ENCODE results near the gene JADE2.
"Not testable (repeated sequence)": the region's sequence is repeated elsewhere in the genome, so short reads cannot be mapped to it uniquely, and the experiment has no call there.

JADE2 gene

DNA sequence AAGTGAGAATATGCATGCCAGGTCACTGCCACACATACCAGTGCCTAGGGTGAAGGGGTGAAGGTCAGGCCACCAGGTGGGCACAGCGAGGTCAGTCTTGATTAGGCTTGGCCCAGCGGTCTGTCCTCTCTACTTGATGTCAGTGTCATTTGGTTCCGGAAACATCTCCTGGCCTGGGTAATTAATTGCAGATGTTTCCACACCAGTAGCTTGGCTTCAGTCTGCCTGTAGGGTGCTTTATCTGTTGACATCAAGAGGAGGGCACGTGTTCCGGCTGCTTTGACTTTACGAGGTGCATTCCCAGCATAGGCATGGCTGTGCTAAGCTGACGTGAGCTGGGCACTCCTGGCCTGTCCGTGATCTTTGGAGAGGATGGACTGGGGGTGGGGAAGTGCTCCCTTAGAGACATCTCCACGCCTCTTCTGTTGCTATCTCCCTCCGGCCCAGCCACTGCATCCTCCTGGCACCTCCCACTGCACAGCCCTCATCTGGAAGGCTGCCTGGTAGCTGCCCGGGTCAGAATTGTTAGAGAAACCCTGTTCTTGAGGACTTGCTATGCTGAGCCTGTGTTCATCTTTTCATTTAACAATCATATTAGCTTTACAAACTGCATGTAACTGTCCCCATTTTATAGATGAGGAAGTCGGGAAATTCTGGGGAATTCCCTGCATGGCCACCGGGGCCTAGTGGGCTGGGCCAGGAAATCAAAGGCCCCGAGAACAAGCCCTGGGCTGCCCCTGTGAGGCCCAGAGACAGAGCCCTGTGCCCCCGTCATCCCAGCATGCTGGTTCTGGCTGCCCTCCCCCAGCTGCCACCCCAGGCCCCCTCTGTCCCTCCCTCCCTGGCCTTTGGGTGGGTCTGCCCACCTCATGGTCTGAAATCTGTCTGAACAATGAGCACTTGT is 29.1 kb downstream of the JADE2 start:
- TF ChIP-seq, protein P1, sequence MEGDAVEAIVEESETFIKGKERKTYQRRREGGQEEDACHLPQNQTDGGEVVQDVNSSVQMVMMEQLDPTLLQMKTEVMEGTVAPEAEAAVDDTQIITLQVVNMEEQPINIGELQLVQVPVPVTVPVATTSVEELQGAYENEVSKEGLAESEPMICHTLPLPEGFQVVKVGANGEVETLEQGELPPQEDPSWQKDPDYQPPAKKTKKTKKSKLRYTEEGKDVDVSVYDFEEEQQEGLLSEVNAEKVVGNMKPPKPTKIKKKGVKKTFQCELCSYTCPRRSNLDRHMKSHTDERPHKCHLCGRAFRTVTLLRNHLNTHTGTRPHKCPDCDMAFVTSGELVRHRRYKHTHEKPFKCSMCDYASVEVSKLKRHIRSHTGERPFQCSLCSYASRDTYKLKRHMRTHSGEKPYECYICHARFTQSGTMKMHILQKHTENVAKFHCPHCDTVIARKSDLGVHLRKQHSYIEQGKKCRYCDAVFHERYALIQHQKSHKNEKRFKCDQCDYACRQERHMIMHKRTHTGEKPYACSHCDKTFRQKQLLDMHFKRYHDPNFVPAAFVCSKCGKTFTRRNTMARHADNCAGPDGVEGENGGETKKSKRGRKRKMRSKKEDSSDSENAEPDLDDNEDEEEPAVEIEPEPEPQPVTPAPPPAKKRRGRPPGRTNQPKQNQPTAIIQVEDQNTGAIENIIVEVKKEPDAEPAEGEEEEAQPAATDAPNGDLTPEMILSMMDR (conservative IDR thresholded peaks at IDR 0.05; ENCODE audit: low read length): peak; percentile 39
- H3K4me3 ChIP-seq (ENCODE audit: low read length): no peak overlapping the region
- DNase-seq (ENCODE audit: low read depth): peak; percentile 96

DNA sequence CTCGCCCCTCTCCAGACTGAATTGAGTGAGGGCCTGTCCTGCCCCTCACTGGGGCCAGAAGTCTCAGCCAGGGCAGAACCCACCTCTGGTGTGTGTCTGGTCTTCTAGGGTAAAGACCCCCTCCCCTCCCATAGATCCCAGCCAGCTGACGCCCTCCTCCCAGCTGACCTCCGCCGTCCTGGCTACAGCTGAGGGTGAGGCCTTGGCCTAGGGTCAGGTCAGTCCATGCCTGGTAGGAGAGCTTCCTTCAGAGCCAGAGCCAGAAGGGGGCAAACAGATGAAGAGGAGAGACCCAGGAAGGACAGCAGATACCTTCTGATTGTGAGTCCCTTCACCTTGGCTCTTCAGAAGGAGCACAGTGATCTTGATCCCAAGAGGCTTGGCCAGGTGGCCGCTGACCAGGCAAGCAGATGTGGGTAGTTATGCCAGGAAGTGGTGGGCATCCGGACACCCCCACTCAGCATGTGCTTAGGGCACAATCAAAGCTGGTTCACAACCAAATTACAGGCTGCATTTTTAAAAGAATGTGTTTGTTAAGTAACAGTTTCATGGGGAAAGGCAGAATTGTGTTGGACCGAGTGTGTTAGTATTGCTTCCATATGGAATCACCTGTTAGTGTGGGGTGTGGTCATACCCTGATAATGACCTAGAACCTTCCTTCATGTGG is 29.9 kb downstream of the JADE2 start:
- DNase-seq (ENCODE audit: low read depth): no peak
- TF ChIP-seq, protein P1 (conservative IDR thresholded peaks at IDR 0.05; ENCODE audit: low read length): no peak
- H3K4me3 ChIP-seq (ENCODE audit: low read length): no peak overlapping the region

DNA sequence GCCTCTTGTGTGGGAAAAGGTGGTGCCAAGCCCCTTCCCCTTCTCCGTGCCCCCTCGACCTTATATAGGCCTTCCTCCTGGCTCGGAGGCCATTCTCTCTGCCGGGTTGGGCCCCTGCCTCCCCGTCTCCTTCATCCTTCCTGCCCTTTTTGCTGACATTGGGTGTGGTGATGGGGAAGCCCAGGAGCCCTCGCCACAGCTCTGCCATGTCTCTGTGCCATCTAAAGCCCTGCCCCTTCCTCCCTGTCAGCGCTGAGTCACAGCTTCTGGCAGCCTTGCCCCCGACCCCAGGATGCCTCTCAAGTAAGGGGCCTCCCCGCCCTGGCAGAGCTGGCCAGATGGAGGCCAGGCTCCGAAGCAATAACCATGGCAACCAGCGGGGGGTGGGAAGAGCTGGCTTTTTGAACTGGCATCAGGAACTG is 30.4 kb downstream of the JADE2 start:
- TF ChIP-seq, protein P1 (conservative IDR thresholded peaks at IDR 0.05; ENCODE audit: low read length): no peak

DNA sequence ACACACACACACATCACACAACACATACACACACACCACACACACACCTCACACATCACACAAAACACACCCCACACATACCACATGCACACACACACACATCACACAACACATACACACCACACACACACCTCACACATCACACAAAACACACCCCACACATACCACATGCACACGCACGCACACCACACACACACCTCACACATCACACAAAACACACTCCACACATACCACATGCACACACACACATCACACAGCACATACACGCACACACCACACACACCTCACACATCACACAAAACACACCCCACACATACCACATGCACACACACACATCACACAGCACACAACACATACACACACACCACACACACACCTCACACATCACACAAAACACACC is 31.1 kb downstream of the JADE2 start:
- not testable (repeated sequence) for DNase-seq (ENCODE audit: low read depth)

More for the DNA sequence above, 30.4 kb downstream of the JADE2 start:
- peak; percentile 72 for DNase-seq (ENCODE audit: low read depth)
- no peak overlapping the region for H3K4me3 ChIP-seq (ENCODE audit: low read length)

DNA sequence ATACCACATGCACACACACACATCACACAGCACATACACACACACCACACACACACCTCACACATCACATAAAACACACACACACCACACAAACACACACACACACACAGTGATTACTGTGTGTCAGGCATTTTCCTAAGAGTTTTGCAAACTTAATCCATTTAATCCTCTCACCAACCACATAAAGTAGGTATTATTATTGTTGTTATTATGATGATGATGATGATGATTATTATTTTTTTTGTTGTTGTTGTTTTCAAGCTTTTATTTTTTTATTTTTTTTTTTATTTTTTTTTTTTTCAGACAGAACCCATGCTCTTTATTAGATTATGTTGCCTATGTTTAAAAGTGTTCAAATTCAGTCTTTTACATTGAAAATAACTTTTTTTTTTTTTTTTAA is 31.5 kb downstream of the JADE2 start:
- no peak for DNase-seq (ENCODE audit: low read depth)
- H3K4me3 ChIP-seq (ENCODE audit: low read length): no peak overlapping the region
- TF ChIP-seq, protein P1 (conservative IDR thresholded peaks at IDR 0.05; ENCODE audit: low read length): no peak

More for the DNA sequence above, 31.1 kb downstream of the JADE2 start:
- not testable (repeated sequence) for H3K4me3 ChIP-seq (ENCODE audit: low read length)

DNA sequence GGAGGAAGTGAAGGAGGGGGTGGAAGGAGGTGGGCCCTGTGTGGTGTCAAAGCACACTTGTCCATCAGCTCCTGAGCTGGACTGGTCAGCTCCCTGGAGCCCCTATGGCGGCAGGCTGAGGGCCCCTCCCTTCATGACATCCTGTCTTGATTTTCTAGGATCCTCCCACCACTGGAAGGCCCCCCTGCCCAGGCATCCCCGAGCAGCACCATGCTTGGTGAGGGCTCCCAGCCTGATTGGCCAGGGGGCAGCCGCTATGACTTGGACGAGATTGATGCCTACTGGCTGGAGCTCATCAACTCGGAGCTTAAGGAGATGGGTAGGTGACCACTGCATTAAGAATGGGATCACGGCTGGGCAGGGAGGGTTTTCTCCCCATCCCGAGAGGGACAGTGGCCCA is 34.2 kb downstream of the JADE2 start:
- no peak for DNase-seq (ENCODE audit: low read depth)
- TF ChIP-seq, protein P1 (conservative IDR thresholded peaks at IDR 0.05; ENCODE audit: low read length): no peak
- no peak overlapping the region for H3K4me3 ChIP-seq (ENCODE audit: low read length)

DNA sequence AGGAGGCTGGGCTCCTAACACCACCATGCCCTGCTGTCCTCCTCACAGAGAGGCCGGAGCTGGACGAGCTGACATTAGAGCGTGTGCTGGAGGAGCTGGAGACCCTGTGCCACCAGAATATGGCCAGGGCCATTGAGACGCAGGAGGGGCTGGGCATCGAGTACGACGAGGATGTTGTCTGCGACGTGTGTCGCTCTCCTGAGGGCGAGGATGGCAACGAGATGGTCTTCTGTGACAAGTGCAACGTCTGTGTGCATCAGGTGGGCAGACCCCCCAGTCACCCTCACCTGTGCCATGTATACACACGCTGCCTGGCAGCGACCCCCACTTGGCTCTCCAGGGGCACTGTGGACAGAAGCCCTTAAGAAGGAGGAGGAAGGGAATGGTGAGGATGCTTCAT is 35.2 kb downstream of the JADE2 start:
- no peak for DNase-seq (ENCODE audit: low read depth)
- H3K4me3 ChIP-seq (ENCODE audit: low read length): no peak overlapping the region
- TF ChIP-seq, protein P1 (conservative IDR thresholded peaks at IDR 0.05; ENCODE audit: low read length): no peak

Data from AG10803 (cell line).